Sigmoid colon (tissue), 7 donors: ENCODE data around the gene COL28A1. TPM values are rescaled to one million over a fixed set of nuclear protein-coding genes. Genes with fewer than 3 reads are reported as not detected.

Experiments
- DNase-seq: peaks from one replicate; pipeline ENCODE4 v3.0.0-alpha.2; 2019
- H3K27ac ChIP-seq, 4 donors: fragments of 200-600 bp; sonication (generic); one replicate each; pipeline ENCODE4 v1.5.1; 2016 to 2019; ENCODE audit warnings: mild to moderate bottlenecking in 1 of 4
- H3K27me3 ChIP-seq, 3 donors: fragments of 200-600 bp; sonication (generic); one replicate each; pipeline ENCODE4 v1.5.1; 2019; ENCODE audit warnings: mild to moderate bottlenecking in 1 of 3
- H3K36me3 ChIP-seq, 4 donors: fragments of 200-600 bp; sonication (generic); one replicate each; pipeline ENCODE4 v1.5.1; 2016 to 2019
- H3K4me1 ChIP-seq, 4 donors: fragments of 200-600 bp; sonication (generic); one replicate each; pipeline ENCODE4 v1.5.1; 2017 to 2019
- H3K4me3 ChIP-seq, 4 donors: fragments of 200-600 bp; sonication (generic); one replicate each; pipeline ENCODE4 v1.5.1; 2017 to 2019; ENCODE audit warnings: mild to moderate bottlenecking in 2 of 4, moderate library complexity in 1 of 4
- H3K9me3 ChIP-seq, 4 donors: fragments of 200-600 bp in 3 of 4; sonication (generic) in 3 of 4; one replicate each; pipeline versions ENCODE4 v1.5.1 to v1.6.1; 2013 to 2019
- EP300 ChIP-seq, 4 donors: sonication (generic); formaldehyde crosslinking; IDR thresholded peaks; one replicate each; pipeline ENCODE4 v1.6.1; 2017; ENCODE audit warnings: antibody characterized with exemption in 4 of 4
- POLR2A ChIP-seq, 2 donors: fragments of 450-650 bp; IDR thresholded peaks; one replicate each; pipeline ENCODE4 v1.6.1; 2016; ENCODE audit warnings: antibody characterized with exemption in 2 of 2, mild to moderate bottlenecking in 2 of 2, moderate library complexity in 2 of 2
- POLR2AphosphoS5 ChIP-seq, 4 donors: sonication (generic); formaldehyde crosslinking; IDR thresholded peaks; one replicate each; pipeline ENCODE4 v1.6.1; 2017; ENCODE audit warnings: antibody characterized with exemption in 4 of 4
- WGBS, 2 donors: extraction: QIAGEN DNeasy Blood & Tissue Kit; methylation state at CpG; one replicate each; pipeline ENCODE4 v1.1.7; 2013; 5-methylcytosine and 5-hydroxymethylcytosine counted together
- intact Hi-C: fragments of 100-400 bp; cut with DNase I; formaldehyde crosslinking; loops from one replicate; pipeline ENCODE4 v1.15.1; 2023
- polyA plus RNA-seq, 3 donors: library from polyadenylated mRNA; stranded (reverse); fragments of 200-250 nt; gene quantifications; one replicate each; pipeline ENCODE4 v1.2.3, GENCODE V29; 2013
- total RNA-seq, 4 donors: library from RNA; depleted of rRNA; stranded (reverse); fragments of >200 nt; gene quantifications; one replicate each; pipeline ENCODE4 v1.1.0, GENCODE V29; 2016
- TF ChIP-seq, protein P1 (sequence below), 4 experiments: fragments of 450-650 bp in 3 of 4; fragments of 200-600 bp in 1 of 4; IDR thresholded peaks; one replicate each; pipeline ENCODE4 v1.5.1; 2016 to 2019; ENCODE audit warnings: antibody characterized with exemption in 4 of 4, mild to moderate bottlenecking in 3 of 4, moderate library complexity in 2 of 4
- donor health status: healthy with polysubstance abuse.
- donor health status: Bipolar disorder and iron deficiency.
- donor health status: healthy.

Gene COL28A1
- total and polyA plus RNA-seq, 7 donors, result 0.60 to 25.5 (median 9.9) TPM

DNA sequence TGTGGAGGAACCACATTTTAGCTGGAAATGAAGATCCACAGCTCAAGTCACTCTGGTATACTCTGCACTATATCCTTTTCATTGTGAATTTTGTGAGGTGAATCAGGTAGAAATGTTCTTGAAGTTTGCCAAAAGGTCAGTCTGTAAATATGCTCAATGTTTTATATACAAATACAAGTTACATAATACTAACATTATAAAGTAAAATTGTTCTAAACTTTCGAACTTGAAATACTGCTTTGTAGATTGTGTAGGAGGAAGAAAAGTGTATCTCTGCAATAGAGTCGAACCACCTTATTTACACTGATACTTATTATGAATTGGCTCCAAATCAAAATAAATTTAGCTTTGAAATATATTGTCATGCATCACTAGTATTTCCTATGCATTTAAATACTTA lies 38.0 kb upstream of the COL28A1 start:
- Histone ChIP-seq H3K4me1 (peaks cover 0 to 9% (median 3%) of the 10 kb centered on the region in 4 donors), H3K9me3 (no peaks in the 10 kb centered on the region), H3K36me3 (peaks cover 0 to 13% (median 0%) of the 10 kb centered on the region in 4 donors), H3K27me3 (no peaks in the 10 kb centered on the region), H3K4me3 (no peak overlapping the region), H3K27ac (no peak overlapping the region)
- intact Hi-C loops, result no loop called here
- TF ChIP-seq EP300 (IDR thresholded peaks at IDR 0.05) (no peak), POLR2AphosphoS5 (IDR thresholded peaks at IDR 0.05) (no peak), POLR2A (IDR thresholded peaks at IDR 0.05) (no peak)
- TF ChIP-seq, protein P1, sequence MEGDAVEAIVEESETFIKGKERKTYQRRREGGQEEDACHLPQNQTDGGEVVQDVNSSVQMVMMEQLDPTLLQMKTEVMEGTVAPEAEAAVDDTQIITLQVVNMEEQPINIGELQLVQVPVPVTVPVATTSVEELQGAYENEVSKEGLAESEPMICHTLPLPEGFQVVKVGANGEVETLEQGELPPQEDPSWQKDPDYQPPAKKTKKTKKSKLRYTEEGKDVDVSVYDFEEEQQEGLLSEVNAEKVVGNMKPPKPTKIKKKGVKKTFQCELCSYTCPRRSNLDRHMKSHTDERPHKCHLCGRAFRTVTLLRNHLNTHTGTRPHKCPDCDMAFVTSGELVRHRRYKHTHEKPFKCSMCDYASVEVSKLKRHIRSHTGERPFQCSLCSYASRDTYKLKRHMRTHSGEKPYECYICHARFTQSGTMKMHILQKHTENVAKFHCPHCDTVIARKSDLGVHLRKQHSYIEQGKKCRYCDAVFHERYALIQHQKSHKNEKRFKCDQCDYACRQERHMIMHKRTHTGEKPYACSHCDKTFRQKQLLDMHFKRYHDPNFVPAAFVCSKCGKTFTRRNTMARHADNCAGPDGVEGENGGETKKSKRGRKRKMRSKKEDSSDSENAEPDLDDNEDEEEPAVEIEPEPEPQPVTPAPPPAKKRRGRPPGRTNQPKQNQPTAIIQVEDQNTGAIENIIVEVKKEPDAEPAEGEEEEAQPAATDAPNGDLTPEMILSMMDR (IDR thresholded peaks at IDR 0.05), result no peak
- no peak for DNase-seq
- WGBS, 2 donors, result 19 to 76% methylated on average over 2 of the region's 2 CpGs

DNA sequence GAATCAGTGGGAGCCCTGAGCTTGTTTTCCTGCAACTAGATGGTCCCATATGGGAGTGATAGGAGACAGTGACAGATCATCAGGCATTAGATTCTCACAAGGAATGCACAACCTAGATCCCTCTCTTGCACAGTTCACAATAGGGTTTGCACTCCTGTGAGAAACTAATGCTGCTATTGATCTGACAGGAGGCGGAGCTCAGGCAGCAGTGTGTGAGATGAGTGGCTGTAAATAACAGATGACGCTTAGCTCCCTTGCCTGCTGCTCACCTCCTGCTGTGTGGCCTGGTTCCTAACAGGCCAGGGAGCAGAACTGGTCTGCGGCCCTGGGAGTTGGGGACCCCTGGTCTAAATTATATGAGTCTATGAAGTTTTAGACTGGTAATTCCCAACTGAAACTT lies 34.9 kb upstream of the COL28A1 start:
- intact Hi-C loops, result no loop called here
- TF ChIP-seq, protein P1 (IDR thresholded peaks at IDR 0.05), result no peak
- TF ChIP-seq POLR2A (IDR thresholded peaks at IDR 0.05) (no peak), EP300 (IDR thresholded peaks at IDR 0.05) (no peak), POLR2AphosphoS5 (IDR thresholded peaks at IDR 0.05) (no peak)
- H3K27me3 ChIP-seq, result no peaks in the 10 kb centered on the region
- no peak overlapping the region for H3K4me3 ChIP-seq
- no peak for DNase-seq
- peaks cover 0 to 13% (median 0%) of the 10 kb centered on the region in 4 donors for H3K36me3 ChIP-seq
- H3K9me3 ChIP-seq, result no peaks in the 10 kb centered on the region
- no peak overlapping the region for H3K27ac ChIP-seq
- 90 to 94% methylated on average over 3 of the region's 3 CpGs for WGBS, 2 donors
- peaks cover 0 to 21% (median 16%) of the 10 kb centered on the region in 4 donors for H3K4me1 ChIP-seq

DNA sequence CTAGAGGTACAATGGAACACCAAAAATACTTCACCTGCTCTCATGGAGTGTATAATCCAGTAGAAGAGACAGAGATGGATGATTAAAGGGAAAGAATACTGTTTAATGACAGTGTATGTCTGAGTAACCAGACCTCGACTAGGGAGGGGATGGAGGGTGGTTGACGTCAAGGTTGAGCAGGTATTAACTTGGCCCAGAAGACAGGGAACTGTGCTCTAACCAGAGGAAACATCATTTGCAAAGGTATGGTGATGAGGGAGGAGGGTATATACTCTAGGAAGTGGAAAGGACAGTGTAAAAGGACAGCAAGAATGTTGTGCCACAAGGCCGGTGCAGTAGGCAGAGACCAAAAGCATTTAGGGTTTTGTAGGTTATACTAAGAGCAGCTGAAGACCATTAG lies 33.9 kb upstream of the COL28A1 start:
- WGBS, 2 donors, result 73 to 78% methylated on average over 3 of the region's 3 CpGs
- Histone ChIP-seq H3K4me3 (no peak overlapping the region), H3K4me1 (peaks cover 0 to 21% (median 16%) of the 10 kb centered on the region in 4 donors), H3K9me3 (no peaks in the 10 kb centered on the region), H3K27ac (no peak overlapping the region), H3K27me3 (no peaks in the 10 kb centered on the region), H3K36me3 (peaks cover 0 to 13% (median 0%) of the 10 kb centered on the region in 4 donors)
- no peak for DNase-seq
- TF ChIP-seq, protein P1 (IDR thresholded peaks at IDR 0.05), result no peak
- TF ChIP-seq POLR2A (IDR thresholded peaks at IDR 0.05), result no peak
- no peak for TF ChIP-seq POLR2AphosphoS5 (IDR thresholded peaks at IDR 0.05)
- TF ChIP-seq EP300 (IDR thresholded peaks at IDR 0.05), result no peak
- intact Hi-C loops, result loop anchor here (5.0 kb wide), 2 partner anchors 387 to 398 kb away; partner anchors contain the start of genes C1GALT1 and GLCCI1

DNA sequence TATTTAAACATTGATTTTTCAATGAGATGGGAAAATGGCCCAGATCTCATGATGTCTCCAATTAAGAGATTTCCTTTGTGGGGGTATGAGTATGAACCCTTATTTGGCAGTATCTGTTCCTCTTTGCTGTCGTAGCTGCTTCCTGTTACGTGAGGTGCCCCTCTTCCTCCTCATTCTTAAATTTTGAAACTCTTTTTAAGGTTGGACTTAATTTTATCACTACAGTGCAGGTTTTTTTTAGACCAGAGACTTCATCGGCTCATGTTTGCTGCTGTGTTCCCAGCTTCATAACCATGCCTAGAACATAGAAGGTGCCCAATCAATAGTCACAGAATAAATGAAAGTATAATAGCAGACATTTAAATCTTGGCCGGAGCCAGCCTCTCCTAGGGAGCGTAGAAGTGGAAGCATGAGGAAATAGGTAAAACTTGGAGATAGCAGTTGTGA lies 33.4 kb upstream of the COL28A1 start:
- Histone ChIP-seq H3K9me3 (no peaks in the 10 kb centered on the region), H3K4me3 (no peak overlapping the region), H3K4me1 (peaks cover 0 to 21% (median 16%) of the 10 kb centered on the region in 4 donors), H3K36me3 (peaks cover 0 to 13% (median 0%) of the 10 kb centered on the region in 4 donors), H3K27ac (no peak overlapping the region), H3K27me3 (no peaks in the 10 kb centered on the region)
- DNase-seq, result no peak
- TF ChIP-seq POLR2AphosphoS5 (IDR thresholded peaks at IDR 0.05) (no peak), EP300 (IDR thresholded peaks at IDR 0.05) (no peak), POLR2A (IDR thresholded peaks at IDR 0.05) (no peak)
- TF ChIP-seq, protein P1 (IDR thresholded peaks at IDR 0.05), result no peak
- WGBS, 2 donors, result 50 to 64% methylated on average over 5 of the region's 5 CpGs
- intact Hi-C loops, result loop anchor here (5.0 kb wide), 2 partner anchors 387 to 398 kb away; partner anchors contain the start of genes C1GALT1 and GLCCI1
